ENCODE data around the gene ARHGAP30. TPM values are rescaled to one million over a fixed set of nuclear protein-coding genes. Genes with fewer than 3 reads are reported as not detected.

Gene ARHGAP30
- total and polyA plus RNA-seq, 4 experiments from 2014 or later: 63.4 to 226 (median 218) TPM

- no peak overlapping the region for H3K4me3 ChIP-seq (ENCODE audit: low read length in 2 of 2)
- H3K27me3 ChIP-seq (ENCODE audit: insufficient read depth, low read length): no peaks in the 10 kb centered on the region
- no peaks in the 10 kb centered on the region for H3K9me3 ChIP-seq (ENCODE audit: control insufficient read depth in 1 of 2, low read length in 2 of 2)
- H3K9me3 Mint-ChIP-seq: no peaks in the 10 kb centered on the region
- H3K4me1 Mint-ChIP-seq: peaks cover 7 to 11% (median 10%) of the 10 kb centered on the region in 4 donors
- no peak for DNase-seq
- H3K36me3 ChIP-seq (ENCODE audit: insufficient read depth, low read length): peaks cover 24% of the 10 kb centered on the region
- intact Hi-C loops (cut with micrococcal nuclease): no loop called here
- CTCF ChIA-PET (ENCODE audit: partially characterized antibody): interaction anchor here (0.5 to 7.3 kb wide), 4 partner anchors 11 to 225 kb away, joined by 3 to 175 read pairs (median 8); partner anchors contain the start of gene KLHDC9
- peak overlapping the region in 1 of 7 donors; percentile 32 for H3K27ac Mint-ChIP-seq
- no peaks in the 10 kb centered on the region for H3K27me3 Mint-ChIP-seq
- POLR2A ChIA-PET (ENCODE audit: partially characterized antibody): interaction anchor here (0.8 to 1.1 kb wide), 3 partner anchors 19 to 96 kb away, joined by 3 to 6 read pairs (median 3); partner anchors contain the start of genes F11R, KLHDC9 and USF1
- peaks cover 8% of the 10 kb centered on the region for H3K4me1 ChIP-seq (ENCODE audit: insufficient read depth, low read length)
- H3K36me3 Mint-ChIP-seq: peaks cover 18 to 30% of the 10 kb centered on the region in 2 donors
- H3K4me3 Mint-ChIP-seq: no peak overlapping the region
- H3K27ac ChIP-seq (ENCODE audit: low read depth, low read length): no peak overlapping the region
These were observed 68.2 kb downstream of the ARHGAP30 start for GRCh38 chr1:161001525-161001924.

GRCh38 chr1:161000736-161001480 lies 68.8 kb downstream of the ARHGAP30 start:
- ChIA-PET CTCF (ENCODE audit: partially characterized antibody) (interaction anchor here (0.5 to 7.3 kb wide), 7 partner anchors 10 to 225 kb away, joined by 3 to 175 read pairs (median 4); partner anchors contain the start of genes KLHDC9 and TSTD1), POLR2A (ENCODE audit: partially characterized antibody) (interaction anchor here (0.8 to 1.1 kb wide), 4 partner anchors 13 to 97 kb away, joined by 3 to 6 read pairs (median 3); partner anchors contain the start of genes KLHDC9 and USF1)
- H3K9me3 ChIP-seq (ENCODE audit: control insufficient read depth in 1 of 2, low read length in 2 of 2): no peaks in the 10 kb centered on the region
- intact Hi-C loops (cut with micrococcal nuclease): no loop called here
- H3K36me3 ChIP-seq (ENCODE audit: insufficient read depth, low read length): peaks cover 24% of the 10 kb centered on the region
- Mint-ChIP-seq H3K27ac (peak overlapping the region in 1 of 7 donors; percentile 12), H3K27me3 (no peaks in the 10 kb centered on the region), H3K4me1 (peaks cover 4 to 6% (median 5%) of the 10 kb centered on the region in 4 donors), H3K9me3 (no peaks in the 10 kb centered on the region), H3K36me3 (peaks cover 18 to 30% of the 10 kb centered on the region in 2 donors), H3K4me3 (no peak overlapping the region)
- no peaks in the 10 kb centered on the region for H3K27me3 ChIP-seq (ENCODE audit: insufficient read depth, low read length)
- no peak overlapping the region for H3K27ac ChIP-seq (ENCODE audit: low read depth, low read length)
- H3K4me1 ChIP-seq (ENCODE audit: insufficient read depth, low read length): peaks cover 8% of the 10 kb centered on the region
- H3K4me3 ChIP-seq (ENCODE audit: low read length in 2 of 2): no peak overlapping the region
- DNase-seq: no peak

GRCh38 chr1:160999376-160999775 lies 70.3 kb downstream of the ARHGAP30 start:
- Histone ChIP-seq H3K4me1 (ENCODE audit: insufficient read depth, low read length) (peaks cover 8% of the 10 kb centered on the region), H3K9me3 (ENCODE audit: control insufficient read depth in 1 of 2, low read length in 2 of 2) (no peaks in the 10 kb centered on the region), H3K27ac (ENCODE audit: low read depth, low read length) (no peak overlapping the region), H3K36me3 (ENCODE audit: insufficient read depth, low read length) (peaks cover 24% of the 10 kb centered on the region), H3K4me3 (ENCODE audit: low read length in 2 of 2) (no peak overlapping the region), H3K27me3 (ENCODE audit: insufficient read depth, low read length) (no peaks in the 10 kb centered on the region)
- CTCF ChIA-PET (ENCODE audit: partially characterized antibody): interaction anchor here (0.6 to 7.3 kb wide), 4 partner anchors 9 to 139 kb away, joined by 3 to 175 read pairs (median 40); partner anchors contain the start of gene KLHDC9
- Mint-ChIP-seq H3K27ac (peak overlapping the region in 1 of 7 donors; percentile 7), H3K4me3 (no peak overlapping the region), H3K27me3 (no peaks in the 10 kb centered on the region), H3K9me3 (no peaks in the 10 kb centered on the region), H3K4me1 (peaks cover 4 to 6% (median 5%) of the 10 kb centered on the region in 4 donors), H3K36me3 (peaks cover 18 to 30% of the 10 kb centered on the region in 2 donors)
- intact Hi-C loops (cut with micrococcal nuclease): loop anchor here (5.0 kb wide), 2 partner anchors 38 to 383 kb away; partner anchors contain the start of gene TSTD1
- DNase-seq: no peak
- POLR2A ChIA-PET (ENCODE audit: partially characterized antibody): interaction anchor here (1.5 to 2.7 kb wide), 3 partner anchors 14 to 98 kb away, joined by 4 to 14 read pairs (median 13); partner anchors contain the start of gene USF1

- peaks cover 4 to 8% (median 5%) of the 10 kb centered on the region in 4 donors for H3K4me1 Mint-ChIP-seq
- peak in 4 of 5 donors; percentile 30 to 42 (median 38) for DNase-seq
- ChIA-PET POLR2A (ENCODE audit: partially characterized antibody) (interaction anchor here (0.7 to 2.7 kb wide), 15 partner anchors 13 to 156 kb away, joined by 3 to 37 read pairs (median 5); partner anchors contain the start of genes ARHGAP30, DEDD, F11R and KLHDC9), CTCF (ENCODE audit: partially characterized antibody) (interaction anchor here (0.7 to 7.3 kb wide), 34 partner anchors 7 to 385 kb away, joined by 3 to 175 read pairs (median 5); partner anchors contain the start of genes ARHGAP30, F11R, KLHDC9 and TOMM40L)
- peaks cover 8% of the 10 kb centered on the region for H3K4me1 ChIP-seq (ENCODE audit: insufficient read depth, low read length)
- no peak overlapping the region for H3K4me3 Mint-ChIP-seq
- intact Hi-C loops (cut with micrococcal nuclease): loop anchor here (1.0 to 5.0 kb wide), 4 partner anchors 40 to 385 kb away; partner anchors contain the start of gene TSTD1
- H3K27me3 Mint-ChIP-seq: no peaks in the 10 kb centered on the region
- H3K4me3 ChIP-seq (ENCODE audit: low read length in 2 of 2): no peak overlapping the region
- peak overlapping the region; percentile 22 to 93 (median 84) for H3K27ac Mint-ChIP-seq
- H3K27ac ChIP-seq (ENCODE audit: low read depth, low read length): no peak overlapping the region
- H3K27me3 ChIP-seq (ENCODE audit: insufficient read depth, low read length): no peaks in the 10 kb centered on the region
- H3K9me3 Mint-ChIP-seq: no peaks in the 10 kb centered on the region
- H3K36me3 Mint-ChIP-seq: peaks cover 18 to 30% of the 10 kb centered on the region in 2 donors
- H3K9me3 ChIP-seq (ENCODE audit: control insufficient read depth in 1 of 2, low read length in 2 of 2): no peaks in the 10 kb centered on the region
- peaks cover 24% of the 10 kb centered on the region for H3K36me3 ChIP-seq (ENCODE audit: insufficient read depth, low read length)
These were observed 72.2 kb downstream of the ARHGAP30 start for GRCh38 chr1:160997323-160998038.

Other genes with a start within 250 kb of the ARHGAP30 start
- gene CD244, start 207.0 kb downstream of the ARHGAP30 start, total RNA-seq: not detected
- under 1 TPM; 0.93 to 0.95 TPM for gene CD244, start 207.0 kb downstream of the ARHGAP30 start, polyA plus RNA-seq
- not detected for gene ITLN1, start 184.7 kb downstream of the ARHGAP30 start, total RNA-seq
- not detected for gene ITLN1, start 184.7 kb downstream of the ARHGAP30 start, polyA plus RNA-seq
- gene ITLN2, start 115.1 kb downstream of the ARHGAP30 start, total RNA-seq: not detected
- gene ITLN2, start 115.1 kb downstream of the ARHGAP30 start, polyA plus RNA-seq: not detected
- 10 to 100 TPM; 19.3 to 27.1 TPM for gene F11R, start 48.7 kb downstream of the ARHGAP30 start, total RNA-seq
- 10 to 100 TPM; 15.9 to 33.2 TPM for gene F11R, start 48.7 kb downstream of the ARHGAP30 start, polyA plus RNA-seq
- 10 to 100 TPM; 92.0 to 93.1 TPM for gene TSTD1, start 30.9 kb downstream of the ARHGAP30 start, total RNA-seq
- gene TSTD1, start 30.9 kb downstream of the ARHGAP30 start, polyA plus RNA-seq: 100 to 1,000 TPM; 264 to 411 TPM
- gene USF1, start 23.9 kb downstream of the ARHGAP30 start, total RNA-seq: 100 to 1,000 TPM; 101 to 102 TPM
- gene USF1, start 23.9 kb downstream of the ARHGAP30 start, polyA plus RNA-seq: 1 to 10 TPM; 1.4 to 5.9 TPM
- gene NECTIN4, start 19.7 kb upstream of the ARHGAP30 start, total RNA-seq: not detected
- not detected for gene NECTIN4, start 19.7 kb upstream of the ARHGAP30 start, polyA plus RNA-seq
- gene KLHDC9, start 28.5 kb upstream of the ARHGAP30 start, total RNA-seq: under 1 TPM; 0.52 to 0.53 TPM
- gene KLHDC9, start 28.5 kb upstream of the ARHGAP30 start, polyA plus RNA-seq: 1 to 10 TPM in 1 of 2 donors, under 1 TPM in 1; 0.68 to 2.4 TPM
- gene PFDN2, start 48.1 kb upstream of the ARHGAP30 start, total RNA-seq: 10 to 100 TPM; 40.8 to 41.0 TPM
- 10 to 100 TPM; 70.9 to 89.1 TPM for gene PFDN2, start 48.1 kb upstream of the ARHGAP30 start, polyA plus RNA-seq
- 10 to 100 TPM; 49.0 to 50.5 TPM for gene NIT1, start 48.2 kb upstream of the ARHGAP30 start, total RNA-seq
- 10 to 100 TPM; 17.5 to 21.4 TPM for gene NIT1, start 48.2 kb upstream of the ARHGAP30 start, polyA plus RNA-seq
- 10 to 100 TPM; 39.1 to 41.4 TPM for gene DEDD, start 62.8 kb upstream of the ARHGAP30 start, total RNA-seq
- 10 to 100 TPM; 40.7 to 42.0 TPM for gene DEDD, start 62.8 kb upstream of the ARHGAP30 start, polyA plus RNA-seq
- 10 to 100 TPM; 87.2 to 87.4 TPM for gene UFC1, start 84.1 kb upstream of the ARHGAP30 start, total RNA-seq
- gene UFC1, start 84.1 kb upstream of the ARHGAP30 start, polyA plus RNA-seq: 100 to 1,000 TPM; 146 to 176 TPM
- 10 to 100 TPM; 62.0 to 63.6 TPM for gene USP21, start 89.6 kb upstream of the ARHGAP30 start, total RNA-seq
- gene USP21, start 89.6 kb upstream of the ARHGAP30 start, polyA plus RNA-seq: 10 to 100 TPM; 15.5 to 30.6 TPM
- 10 to 100 TPM; 59.4 to 69.8 TPM for gene PPOX, start 96.5 kb upstream of the ARHGAP30 start, total RNA-seq
- gene PPOX, start 96.5 kb upstream of the ARHGAP30 start, polyA plus RNA-seq: 10 to 100 TPM; 16.3 to 25.7 TPM
- 10 to 100 TPM; 64.6 to 71.5 TPM for gene B4GALT3, start 107.6 kb upstream of the ARHGAP30 start, total RNA-seq
- gene B4GALT3, start 107.6 kb upstream of the ARHGAP30 start, polyA plus RNA-seq: 10 to 100 TPM; 55.9 to 60.5 TPM
- 1 to 10 TPM; 1.4 to 2.4 TPM for gene ADAMTS4, start 129.2 kb upstream of the ARHGAP30 start, total RNA-seq
- under 1 TPM in 1 of 2 donors, not detected in 1; 0.07 TPM for gene ADAMTS4, start 129.2 kb upstream of the ARHGAP30 start, polyA plus RNA-seq
- gene NDUFS2, start 132.5 kb upstream of the ARHGAP30 start, total RNA-seq: 100 to 1,000 TPM in 1 of 2 experiments, 10 to 100 TPM in 1; 89.9 to 100 TPM
- gene NDUFS2, start 132.5 kb upstream of the ARHGAP30 start, polyA plus RNA-seq: 100 to 1,000 TPM in 1 of 2 donors, 10 to 100 TPM in 1; 90.1 to 112 TPM
- gene FCER1G, start 145.4 kb upstream of the ARHGAP30 start, total RNA-seq: 10 to 100 TPM in 1 of 2 experiments, 1 to 10 TPM in 1; 9.9 to 10.5 TPM
- 1 to 10 TPM; 2.1 to 2.8 TPM for gene FCER1G, start 145.4 kb upstream of the ARHGAP30 start, polyA plus RNA-seq
- gene APOA2, start 153.7 kb upstream of the ARHGAP30 start, total RNA-seq: not detected
- not detected for gene APOA2, start 153.7 kb upstream of the ARHGAP30 start, polyA plus RNA-seq
- gene TOMM40L, start 156.2 kb upstream of the ARHGAP30 start, total RNA-seq: 1 to 10 TPM; 8.2 to 8.8 TPM
- 1 to 10 TPM; 2.9 to 6.9 TPM for gene TOMM40L, start 156.2 kb upstream of the ARHGAP30 start, polyA plus RNA-seq
- not detected for gene NR1I3, start 168.3 kb upstream of the ARHGAP30 start, total RNA-seq
- under 1 TPM in 1 of 2 donors, not detected in 1; 0.13 TPM for gene NR1I3, start 168.3 kb upstream of the ARHGAP30 start, polyA plus RNA-seq
- not detected for gene PCP4L1, start 188.9 kb upstream of the ARHGAP30 start, total RNA-seq
- gene PCP4L1, start 188.9 kb upstream of the ARHGAP30 start, polyA plus RNA-seq: not detected
- gene MPZ, start 240.1 kb upstream of the ARHGAP30 start, total RNA-seq: 10 to 100 TPM; 11.1 to 11.9 TPM
- gene MPZ, start 240.1 kb upstream of the ARHGAP30 start, polyA plus RNA-seq: under 1 TPM in 1 of 2 donors, not detected in 1; 0.14 TPM
- 100 to 1,000 TPM; 106 to 108 TPM for gene SDHC, start 244.5 kb upstream of the ARHGAP30 start, total RNA-seq
- 100 to 1,000 TPM; 183 to 296 TPM for gene SDHC, start 244.5 kb upstream of the ARHGAP30 start, polyA plus RNA-seq

Measured in CD4-positive, alpha-beta memory T cell (primary cell).